GM12872 (cell line): Measurements from ENCODE around the gene GTF2F1.

Experiments used
- CTCF ChIP-seq: IDR thresholded peaks from 3 replicates; pipeline ENCODE4 v1.5.1; 2011; ENCODE audit warnings: low read depth, mild to moderate bottlenecking, low read length, moderate library complexity; ENCODE audit not compliant: insufficient read depth

GTF2F1 gene

GRCh38 chr19:6374711-6375410 is 18.1 kb downstream of the GTF2F1 start:
- TF ChIP-seq CTCF = no peak

- no peak for TF ChIP-seq CTCF
Observed at GRCh38 chr19:6374161-6374709, 18.7 kb downstream of the GTF2F1 start.

- TF ChIP-seq CTCF = no peak
Observed at GRCh38 chr19:6373813-6374108, 19.2 kb downstream of the GTF2F1 start.

GRCh38 chr19:6373096-6373812 is 19.7 kb downstream of the GTF2F1 start:
- no peak for TF ChIP-seq CTCF

GRCh38 chr19:6372594-6373095 is 20.3 kb downstream of the GTF2F1 start, which contains the start of gene ALKBH7:
TSS of gene ALKBH7 (plus strand) at chr19:6372794. CDS start at chr19:6372821, 27 bp downstream.
- no peak for TF ChIP-seq CTCF

GRCh38 chr19:6364353-6364752 is 28.6 kb downstream of the GTF2F1 start:
- TF ChIP-seq CTCF = no peak

GRCh38 chr19:6362351-6362801 is 30.6 kb downstream of the GTF2F1 start:
- no peak for TF ChIP-seq CTCF
